Loucy (cell line): Measurements from ENCODE around the gene ZNF385B.

ENCODE experiments used
- H2AFZ ChIP-seq: fragments of 200-600 bp; sonication (generic); 2 replicates; pipeline ENCODE4 v1.6.0; 2016; ENCODE audit warnings: antibody characterized with exemption, mild to moderate bottlenecking, low read length, moderate library complexity
- H3F3A ChIP-seq: fragments of 200-600 bp; 2 replicates; pipeline ENCODE4 v1.6.0; 2016; ENCODE audit warnings: antibody characterized with exemption, low read depth, mild to moderate bottlenecking
- H3K27me3 ChIP-seq: fragments of 200-600 bp; sonication (generic); 2 replicates; pipeline ENCODE4 v1.6.1; 2014; ENCODE audit warnings: low read length, mild to moderate bottlenecking; ENCODE audit not compliant: insufficient read depth, poor library complexity, severe bottlenecking
- H3K36me3 ChIP-seq: fragments of 200-600 bp; sonication (generic); 2 replicates; pipeline ENCODE4 v1.6.1; 2016; ENCODE audit warnings: low read length; ENCODE audit not compliant: insufficient read depth
- H3K4me1 ChIP-seq: fragments of 200-600 bp; sonication (generic); 2 replicates; pipeline ENCODE4 v1.5.1; 2014; ENCODE audit warnings: low read length, mild to moderate bottlenecking; ENCODE audit not compliant: insufficient read depth, poor library complexity, severe bottlenecking
- H3K4me2 ChIP-seq: fragments of 200-600 bp; sonication (generic); 2 replicates; pipeline ENCODE4 v1.6.0; 2014; ENCODE audit warnings: antibody characterized with exemption, low read length, low read depth, mild to moderate bottlenecking; ENCODE audit not compliant: poor library complexity, severe bottlenecking
- H3K4me3 ChIP-seq: fragments of 200-600 bp; sonication (generic); 2 replicates; pipeline ENCODE4 v1.5.1; 2014; ENCODE audit warnings: low read length, mild to moderate bottlenecking, mixed read lengths; ENCODE audit not compliant: poor library complexity, severe bottlenecking
- H3K79me2 ChIP-seq: fragments of 200-600 bp; sonication (generic); 2 replicates; pipeline ENCODE4 v1.6.1; 2014; ENCODE audit warnings: low read length; ENCODE audit not compliant: insufficient read depth
- H3K9ac ChIP-seq: fragments of 200-600 bp; sonication (generic); 2 replicates; pipeline ENCODE4 v1.6.0; 2014; ENCODE audit warnings: mild to moderate bottlenecking, low read depth, low read length, moderate library complexity; ENCODE audit not compliant: poor library complexity, severe bottlenecking
- H3K9me2 ChIP-seq: fragments of 200-600 bp; sonication (generic); replicated peaks from 2 replicates; pipeline ENCODE4 v1.6.1; 2016; ENCODE audit warnings: low read depth, low read length, mixed read lengths
- H3K9me3 ChIP-seq: fragments of 200-600 bp; sonication (generic); 2 replicates; pipeline ENCODE4 v1.6.1; 2014; ENCODE audit warnings: mild to moderate bottlenecking, antibody characterized with exemption, low read length, low read depth; ENCODE audit not compliant: insufficient read depth
- H4K20me1 ChIP-seq: fragments of 200-600 bp; sonication (generic); 2 replicates; pipeline ENCODE4 v1.6.0; 2014; ENCODE audit warnings: antibody characterized with exemption, low read length, mild to moderate bottlenecking; ENCODE audit not compliant: insufficient read depth, poor library complexity, severe bottlenecking
- CTCF ChIP-seq: fragments of 200-600 bp; sonication (generic); conservative IDR thresholded peaks from 2 replicates; pipeline ENCODE4 v1.5.1; 2014; ENCODE audit warnings: mild to moderate bottlenecking, antibody characterized with exemption, low read length
- EZH2phosphoT487 ChIP-seq: fragments of 200-600 bp; IDR thresholded peaks from 2 replicates; pipeline ENCODE4 v1.6.1; 2018; ENCODE audit warnings: antibody characterized with exemption, mild to moderate bottlenecking, moderate library complexity, borderline replicate concordance

Gene ZNF385B

GRCh38 chr2:179455824-179456223, 405.6 kb downstream of the ZNF385B start:
- no peak for TF ChIP-seq CTCF
- no peak for TF ChIP-seq EZH2phosphoT487
- Histone ChIP-seq H2AFZ (no peak overlapping the region), H3F3A (no peaks in the 10 kb centered on the region), H3K4me1 (no peaks in the 10 kb centered on the region), H3K36me3 (no peaks in the 10 kb centered on the region), H3K4me3 (no peak overlapping the region), H3K27me3 (no peaks in the 10 kb centered on the region), H3K9me3 (no peaks in the 10 kb centered on the region), H3K9ac (no peak overlapping the region), H4K20me1 (no peaks in the 10 kb centered on the region), H3K79me2 (no peaks in the 10 kb centered on the region), H3K9me2 (no peaks in the 10 kb centered on the region), H3K4me2 (no peak overlapping the region)

- Histone ChIP-seq H3K27me3 (no peaks in the 10 kb centered on the region), H3K4me3 (no peak overlapping the region), H3K4me1 (no peaks in the 10 kb centered on the region), H3K79me2 (no peaks in the 10 kb centered on the region), H3F3A (no peaks in the 10 kb centered on the region), H3K9ac (no peak overlapping the region), H2AFZ (no peak overlapping the region), H3K9me3 (no peaks in the 10 kb centered on the region), H3K36me3 (no peaks in the 10 kb centered on the region), H3K9me2 (no peaks in the 10 kb centered on the region), H3K4me2 (no peak overlapping the region), H4K20me1 (no peaks in the 10 kb centered on the region)
- TF ChIP-seq CTCF (no peak), EZH2phosphoT487 (no peak)
These were observed 406.3 kb downstream of the ZNF385B start for GRCh38 chr2:179455172-179455524.

GRCh38 chr2:179454443-179455171, 406.8 kb downstream of the ZNF385B start:
- no peaks in the 10 kb centered on the region for H3F3A ChIP-seq
- H3K9me2 ChIP-seq, result no peaks in the 10 kb centered on the region
- no peak overlapping the region for H3K4me3 ChIP-seq
- H3K36me3 ChIP-seq, result no peaks in the 10 kb centered on the region
- no peaks in the 10 kb centered on the region for H3K27me3 ChIP-seq
- H4K20me1 ChIP-seq, result no peaks in the 10 kb centered on the region
- no peak overlapping the region for H3K9ac ChIP-seq
- no peaks in the 10 kb centered on the region for H3K79me2 ChIP-seq
- no peaks in the 10 kb centered on the region for H3K4me1 ChIP-seq
- TF ChIP-seq EZH2phosphoT487 (no peak), CTCF (no peak)
- H3K9me3 ChIP-seq, result no peaks in the 10 kb centered on the region
- H3K4me2 ChIP-seq, result no peak overlapping the region
- no peak overlapping the region for H2AFZ ChIP-seq
